Activated naive CD4-positive, alpha-beta T cell treated with Interleukin-2 at 50 U/mL for 16 hours (primary cell): ENCODE measurements around the gene PDZRN4.
"Not testable (repeated sequence)": the region's sequence is repeated elsewhere in the genome, so short reads cannot be mapped to it uniquely, and the experiment has no call there.

Experiments
- DNase-seq: peaks from one replicate; pipeline ENCODE4 v3.0.0-alpha.2; 2020

The PDZRN4 gene

GRCh38 chr12:41287500-41288141 is 99.5 kb downstream of the PDZRN4 start:
- no peak for DNase-seq

DNA sequence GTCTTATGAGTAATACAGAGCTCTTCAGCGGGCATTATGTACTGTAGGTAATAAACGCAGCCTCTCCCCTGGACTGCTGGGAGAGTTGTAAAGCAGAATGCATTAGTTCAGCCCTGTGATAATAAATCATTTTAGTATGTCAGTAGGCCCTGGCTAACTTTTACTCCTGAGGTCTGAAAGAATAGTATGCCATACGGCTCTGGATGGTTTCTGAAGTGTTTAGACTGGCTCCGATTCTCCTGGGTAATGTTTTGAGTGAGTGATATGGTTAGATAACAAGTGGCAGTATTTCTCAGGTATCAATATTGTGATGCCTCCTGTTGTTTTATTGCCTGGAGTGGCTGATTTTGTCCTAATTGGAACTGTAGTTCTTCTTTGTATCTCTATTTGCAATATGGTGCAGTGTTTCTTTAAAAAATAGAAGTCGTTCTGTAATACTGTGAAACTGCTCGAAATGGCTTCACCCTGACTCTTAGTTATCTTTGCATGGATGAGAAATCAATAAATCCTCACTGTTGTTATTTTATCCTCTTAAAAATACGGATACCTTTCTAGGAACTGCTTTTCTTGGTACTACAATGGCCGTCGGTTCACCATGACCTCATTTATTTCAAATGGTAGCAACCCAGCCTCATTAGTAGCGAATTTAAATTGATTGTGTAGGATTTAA is 100.2 kb downstream of the PDZRN4 start:
- no peak for DNase-seq

DNA sequence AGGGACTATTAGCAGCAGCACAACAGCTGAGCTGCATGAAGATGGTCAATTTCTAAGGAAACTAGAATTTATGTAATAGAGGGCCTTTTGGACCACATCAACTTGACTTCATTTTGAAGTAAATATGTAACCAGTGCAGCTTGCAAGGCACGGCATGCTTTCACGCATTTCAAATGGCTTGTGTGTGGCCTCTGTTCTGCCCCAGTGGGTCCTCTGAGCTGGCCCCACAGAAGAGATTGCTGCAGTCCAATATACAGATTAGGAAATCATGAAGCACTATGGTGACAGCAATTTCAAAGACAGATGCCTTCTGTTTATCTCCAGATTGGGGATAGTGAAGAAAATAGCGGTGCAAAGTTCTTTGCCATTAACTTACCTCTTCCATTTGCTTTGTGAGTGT is 101.4 kb downstream of the PDZRN4 start:
- DNase-seq = no peak

DNA sequence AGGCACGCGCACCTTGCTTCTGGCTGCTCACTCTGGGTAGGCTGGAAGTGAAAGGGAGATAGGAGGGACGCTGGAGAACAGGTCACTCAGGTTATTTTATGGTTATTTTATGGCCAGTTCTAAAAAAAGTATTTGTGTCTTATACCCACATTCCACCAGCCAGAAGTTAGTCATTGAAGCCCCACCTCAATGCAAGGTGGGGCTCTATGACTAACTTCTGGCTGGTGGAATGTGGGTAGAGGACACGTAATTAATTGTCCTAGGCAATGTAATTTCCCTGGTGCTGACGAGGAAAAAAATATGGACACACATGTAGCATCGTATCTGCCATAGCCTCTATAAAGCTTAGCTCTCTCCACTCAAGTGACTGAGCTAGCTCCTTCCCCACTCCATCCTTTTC is 104.9 kb downstream of the PDZRN4 start:
- DNase-seq = no peak

DNA sequence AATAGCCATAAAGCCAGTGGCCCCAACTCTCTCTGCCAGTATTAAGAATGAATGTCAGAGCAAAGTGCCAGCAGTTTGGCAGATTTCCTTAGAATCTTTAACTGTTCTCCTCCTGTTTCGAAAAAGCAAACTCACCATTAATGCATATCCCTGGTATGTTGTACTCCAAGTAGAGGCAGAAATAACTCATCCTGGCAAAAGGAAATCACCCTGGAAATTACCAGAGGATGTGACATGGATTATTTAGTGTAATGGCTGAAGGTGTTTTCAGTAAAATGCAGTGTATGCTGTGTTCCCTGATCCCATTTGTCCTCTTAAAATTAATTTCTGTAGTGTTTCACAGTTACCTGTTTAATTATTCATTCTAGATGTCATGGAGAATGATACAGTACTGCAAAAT is 105.3 kb downstream of the PDZRN4 start:
- no peak for DNase-seq

DNA sequence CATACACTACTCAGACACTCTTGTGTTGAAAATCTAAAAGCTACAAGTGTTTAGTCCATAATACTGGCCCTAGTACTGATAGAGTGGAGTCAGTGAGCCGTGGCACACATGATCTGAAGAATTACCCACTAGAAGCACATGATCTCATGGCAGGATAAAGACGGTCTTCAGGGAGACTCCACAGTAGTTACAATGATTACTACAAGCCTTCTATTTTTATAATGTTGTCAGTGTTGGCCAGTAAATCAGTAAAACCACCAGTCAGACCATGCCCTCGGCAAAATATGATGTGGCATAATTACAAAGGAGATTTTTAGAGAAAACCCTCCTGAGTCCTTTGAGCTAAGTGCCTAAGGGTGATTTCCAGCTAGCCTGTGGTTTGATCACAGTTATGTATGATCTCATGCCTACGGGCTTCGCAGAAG is 114.9 kb downstream of the PDZRN4 start:
- DNase-seq = no peak

- DNase-seq = no peak
Observed at GRCh38 chr12:41304526-41304925, 116.4 kb downstream of the PDZRN4 start.

- no peak for DNase-seq
Observed at GRCh38 chr12:41310367-41310766, 122.2 kb downstream of the PDZRN4 start.

DNA sequence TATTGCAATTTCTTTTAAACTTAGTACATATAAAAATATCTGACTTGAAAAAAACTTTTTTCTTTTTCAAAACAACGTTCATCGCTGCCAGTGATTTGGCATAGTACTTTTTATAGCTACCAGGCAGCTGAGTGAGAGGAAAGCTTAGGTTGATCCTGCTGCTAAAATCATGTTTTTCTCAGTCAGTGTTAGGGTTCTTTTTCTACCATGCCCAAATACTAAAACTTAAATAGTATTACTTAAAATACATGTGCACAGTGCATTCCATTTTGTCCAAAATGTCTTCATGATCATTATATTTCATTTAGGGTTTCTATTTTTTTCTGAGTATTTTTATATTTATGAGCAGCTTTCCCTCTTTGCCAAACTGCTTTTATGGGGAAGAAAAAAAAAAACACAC is 123.8 kb downstream of the PDZRN4 start:
- DNase-seq = no peak

DNA sequence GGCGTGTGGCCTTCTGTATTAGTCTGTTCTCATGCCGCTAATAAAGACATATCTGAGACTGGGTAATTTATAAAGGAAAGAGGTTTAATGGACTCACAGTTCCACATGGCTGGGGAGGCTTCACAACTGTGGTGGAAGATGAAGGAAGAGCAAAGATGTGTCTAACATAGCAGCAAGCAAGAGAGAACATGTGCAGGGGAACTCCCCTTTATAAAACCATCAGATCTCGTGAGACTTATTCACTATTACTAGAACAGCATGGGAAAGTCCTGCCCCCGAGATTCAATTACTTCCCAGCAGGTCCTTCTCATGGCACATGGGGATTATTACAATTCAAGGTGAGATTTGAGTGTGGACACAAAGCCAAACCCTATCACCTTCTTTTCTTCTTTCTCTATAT is 124.3 kb downstream of the PDZRN4 start:
- not testable (repeated sequence) for DNase-seq

- DNase-seq = no peak
Observed at GRCh38 chr12:41325336-41325735, 137.2 kb downstream of the PDZRN4 start.

- no peak for DNase-seq
Observed at GRCh38 chr12:41327096-41327895, 139.2 kb downstream of the PDZRN4 start.

DNA sequence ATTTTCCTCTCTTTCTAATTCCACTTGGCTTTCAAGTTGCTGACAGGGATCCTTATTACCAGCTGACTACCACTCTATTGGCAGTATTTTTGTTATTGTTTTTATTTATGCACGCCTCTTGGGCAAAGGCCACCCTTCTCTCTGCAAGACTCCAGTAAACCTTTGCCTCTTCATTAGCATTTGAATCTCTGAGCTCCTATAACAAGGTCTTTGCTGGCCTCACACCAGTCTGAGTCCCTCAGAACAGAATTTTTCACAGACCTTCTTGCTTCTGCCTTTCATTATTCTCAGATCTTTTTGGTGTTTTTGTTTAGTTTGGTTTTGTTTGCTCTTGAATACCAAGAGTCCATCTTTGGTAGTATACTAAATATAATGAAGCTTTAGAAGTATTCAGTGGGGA is 145.9 kb downstream of the PDZRN4 start:
- no peak for DNase-seq

DNA sequence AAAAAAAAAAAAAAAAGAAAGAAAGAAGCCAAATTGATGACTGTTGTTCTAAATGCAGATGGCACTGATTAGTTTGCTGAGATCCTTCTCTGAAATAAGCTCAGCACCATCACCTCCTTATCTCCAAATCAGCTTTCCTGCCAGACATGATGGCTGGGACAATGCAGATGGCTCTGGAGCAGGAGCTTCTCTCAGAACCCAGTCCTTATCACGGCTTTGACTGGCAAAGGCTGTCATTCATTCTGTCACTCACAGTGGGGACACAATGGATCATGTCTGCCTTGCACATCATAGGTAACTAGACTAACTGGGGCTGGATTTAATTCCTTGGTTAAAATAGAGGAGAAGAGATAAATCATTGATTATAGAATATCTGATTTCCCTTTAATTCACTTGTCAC is 146.3 kb downstream of the PDZRN4 start:
- no peak for DNase-seq

GRCh38 chr12:41336041-41336549 is 148.0 kb downstream of the PDZRN4 start:
- no peak for DNase-seq

DNA sequence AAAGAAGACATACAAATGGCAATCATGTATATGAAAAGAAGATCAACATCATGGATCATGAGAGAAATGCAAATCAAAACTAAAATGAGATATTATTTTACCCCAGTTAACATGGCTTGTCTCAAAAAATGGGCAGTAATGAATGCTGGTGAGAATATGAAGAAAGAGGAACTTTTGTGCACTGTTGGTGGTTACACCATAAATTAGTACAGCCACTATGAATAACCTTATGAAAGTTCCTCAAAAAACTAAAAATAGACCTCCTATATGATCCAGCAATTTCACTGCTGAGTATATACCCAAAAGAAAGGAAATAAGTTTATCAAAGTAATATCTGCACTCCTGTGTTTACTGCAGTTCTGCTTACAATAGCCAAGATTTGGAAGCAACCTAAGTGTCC is 151.7 kb downstream of the PDZRN4 start:
- no peak for DNase-seq

- DNase-seq = no peak
Observed at GRCh38 chr12:41344776-41345470, 156.8 kb downstream of the PDZRN4 start.

DNA sequence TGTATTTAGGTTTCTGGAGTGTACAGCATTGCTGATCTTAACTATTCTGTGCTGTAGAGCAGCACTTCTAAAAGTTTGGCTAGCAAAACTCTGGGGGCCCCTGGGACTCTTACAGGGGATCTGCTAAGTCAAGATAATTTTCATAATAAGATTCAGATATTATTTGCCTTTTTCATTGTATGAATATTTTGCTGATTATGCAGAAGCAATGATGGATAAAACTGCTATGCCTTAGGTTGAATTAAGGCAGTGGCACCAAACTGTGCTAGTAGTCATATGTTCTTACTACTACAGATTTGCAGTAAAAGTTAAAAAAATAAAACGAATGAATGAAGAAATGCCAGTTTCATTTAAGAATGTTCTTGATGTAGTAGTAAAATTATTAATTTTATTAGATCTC is 160.1 kb downstream of the PDZRN4 start:
- DNase-seq = no peak

GRCh38 chr12:41356181-41356580 is 168.1 kb downstream of the PDZRN4 start:
- DNase-seq = no peak

DNA sequence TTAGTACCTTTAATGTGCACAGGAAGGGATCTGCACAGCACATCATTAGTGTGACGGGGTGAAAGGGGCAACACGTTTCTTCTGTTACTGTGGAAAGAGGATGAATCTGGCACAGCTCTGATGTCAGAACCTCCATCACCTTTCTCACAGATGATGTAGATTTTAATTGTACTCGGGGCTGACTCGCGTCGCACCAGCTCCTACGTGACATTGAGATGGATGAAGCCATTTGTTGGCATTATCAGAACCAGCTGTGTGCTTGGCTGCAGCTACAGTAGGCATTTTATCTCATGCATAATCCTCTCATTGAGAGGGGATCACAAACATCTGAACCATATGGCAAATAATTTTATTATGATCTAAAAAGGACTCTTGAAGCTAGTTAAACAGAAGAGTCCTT is 173.6 kb downstream of the PDZRN4 start:
- DNase-seq = no peak

DNA sequence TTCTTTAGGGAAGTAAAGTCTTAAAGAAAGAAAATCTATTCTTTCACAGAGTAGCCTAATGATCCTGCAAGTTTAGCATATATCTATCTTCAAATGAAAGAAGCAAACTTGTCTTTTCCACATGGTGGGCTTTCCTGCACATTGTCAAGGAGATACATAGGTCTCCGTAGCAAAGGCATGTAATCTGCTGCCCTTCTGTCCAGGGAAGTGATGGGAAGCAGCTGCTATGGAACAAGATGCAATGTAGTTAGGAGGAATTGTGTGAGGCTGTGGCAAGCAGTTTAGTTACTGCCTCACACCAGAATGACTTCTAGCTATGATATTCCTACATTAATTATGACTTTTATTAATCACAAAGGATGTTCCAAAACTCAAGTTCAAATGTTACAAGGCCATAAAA is 174.4 kb downstream of the PDZRN4 start:
- no peak for DNase-seq

- no peak for DNase-seq
Observed at GRCh38 chr12:41362931-41363330, 174.8 kb downstream of the PDZRN4 start.

- DNase-seq = no peak
Observed at GRCh38 chr12:41364211-41364610, 176.1 kb downstream of the PDZRN4 start.
